ENCODE measurements around the gene RNPS1.

RNPS1 gene

GRCh38 chr16:2233872-2234812 lies 33.8 kb downstream of the RNPS1 start:
- DNase-seq: no peak

GRCh38 chr16:2233046-2233775 lies 34.7 kb downstream of the RNPS1 start:
- DNase-seq: no peak

DNA sequence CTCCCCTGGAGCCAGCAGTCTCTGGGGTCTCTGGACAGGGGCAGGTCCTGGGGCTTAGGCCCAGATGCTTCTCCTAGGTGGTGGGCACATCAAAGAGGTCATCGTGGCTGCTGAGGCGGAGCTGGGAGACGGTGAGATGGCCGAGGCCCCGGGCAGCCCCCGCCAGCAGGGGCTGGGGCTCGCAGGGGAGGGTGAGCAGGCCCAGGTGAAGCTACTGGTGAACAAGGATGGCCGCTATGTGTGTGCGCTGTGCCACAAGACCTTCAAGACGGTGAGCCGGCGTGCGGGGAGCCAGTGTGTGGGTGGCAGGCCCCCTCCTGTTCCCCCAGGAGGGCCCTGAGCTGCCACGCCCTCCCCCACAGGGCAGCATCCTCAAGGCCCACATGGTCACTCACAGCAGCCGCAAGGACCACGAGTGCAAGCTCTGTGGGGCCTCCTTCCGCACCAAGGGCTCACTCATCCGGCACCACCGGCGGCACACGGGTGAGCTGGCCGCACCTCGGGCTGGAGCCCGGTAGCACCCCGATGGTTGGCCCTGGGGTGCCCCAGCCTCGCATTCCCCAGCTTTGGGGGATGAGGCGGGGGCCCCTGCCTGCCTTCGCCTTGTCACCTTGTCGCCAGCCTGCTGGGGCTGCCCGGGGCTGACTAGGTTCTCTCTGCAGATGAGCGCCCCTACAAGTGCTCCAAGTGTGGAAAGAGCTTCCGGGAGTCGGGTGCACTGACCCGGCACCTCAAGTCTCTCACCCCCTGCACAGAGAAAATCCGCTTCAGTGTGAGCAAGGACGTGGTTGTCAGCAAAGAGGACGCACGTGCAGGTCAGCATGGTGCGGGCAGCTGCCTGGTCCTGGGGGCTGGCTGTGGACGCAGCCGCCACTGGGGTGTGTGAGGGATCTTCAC lies 35.6 kb downstream of the RNPS1 start:
- DNase-seq: no peak

DNA sequence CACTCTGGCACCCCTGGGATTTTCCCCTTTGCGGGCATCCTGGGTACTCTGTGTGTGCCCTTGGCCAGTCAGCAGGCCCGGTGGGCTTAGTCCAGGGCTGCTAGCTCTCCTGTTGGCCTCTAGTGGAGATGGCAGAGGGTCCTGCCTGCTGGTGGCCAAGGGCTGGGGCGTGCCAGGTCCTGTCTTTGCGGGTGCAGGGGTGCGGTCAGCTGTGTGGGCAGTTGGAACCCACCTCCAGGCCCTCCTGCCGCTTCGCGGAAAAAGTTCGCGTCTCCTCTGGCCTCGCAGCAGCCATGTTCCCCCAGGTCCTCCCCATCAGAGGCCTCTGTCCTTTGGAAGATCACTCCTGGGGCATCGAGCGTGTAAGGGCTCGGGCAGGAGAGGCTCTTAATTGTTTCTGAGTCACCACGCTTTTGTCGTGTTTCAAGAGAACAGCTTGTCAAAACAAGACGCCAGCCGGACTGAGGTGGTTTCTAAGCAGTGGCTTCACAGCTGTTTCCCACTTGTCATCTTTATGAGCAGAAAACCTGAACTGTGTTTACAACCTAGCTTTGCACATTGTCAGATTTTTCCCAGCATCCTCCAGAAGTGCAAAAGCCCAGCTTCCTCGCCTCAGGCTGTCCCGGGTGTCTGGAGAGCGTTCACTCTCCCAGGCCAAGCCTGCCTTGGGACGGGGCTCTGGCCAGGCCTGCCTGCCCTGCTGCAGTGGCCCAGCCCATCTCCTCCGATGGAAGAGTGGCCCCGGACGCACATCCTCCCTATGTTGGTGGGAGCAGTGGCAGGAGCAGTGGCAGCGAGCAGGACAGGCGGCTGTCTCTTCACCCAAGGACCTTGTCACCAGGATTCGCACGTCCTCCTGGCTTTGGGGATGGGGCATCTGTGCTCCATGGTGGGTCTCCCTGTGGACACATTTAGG lies 36.7 kb downstream of the RNPS1 start:
- DNase-seq: no peak

DNA sequence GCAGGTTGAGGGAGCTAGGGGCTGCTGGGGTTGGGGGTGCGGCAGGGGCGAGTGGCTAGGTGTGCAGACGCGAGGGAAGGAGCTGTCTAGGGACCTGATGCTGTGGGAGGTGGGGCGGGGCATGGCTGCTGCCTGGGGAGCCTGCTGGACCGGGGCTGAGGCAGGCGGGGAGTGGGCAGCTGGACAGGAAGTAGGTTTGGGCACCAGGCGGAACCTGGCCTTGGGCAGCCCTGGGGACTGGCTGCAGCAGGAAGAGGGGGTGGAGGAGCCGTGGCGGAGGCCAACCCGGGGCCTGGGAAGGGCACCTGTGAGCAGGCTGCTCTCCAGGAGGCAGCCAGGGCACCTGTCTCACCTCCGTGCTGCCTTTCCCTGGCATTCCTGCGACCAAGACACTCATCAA lies 37.5 kb downstream of the RNPS1 start:
- no peak for DNase-seq

GRCh38 chr16:2229632-2230250 lies 38.2 kb downstream of the RNPS1 start:
- DNase-seq: no peak

- DNase-seq: no peak
Measured at GRCh38 chr16:2229091-2229490, 38.8 kb downstream of the RNPS1 start.

DNA sequence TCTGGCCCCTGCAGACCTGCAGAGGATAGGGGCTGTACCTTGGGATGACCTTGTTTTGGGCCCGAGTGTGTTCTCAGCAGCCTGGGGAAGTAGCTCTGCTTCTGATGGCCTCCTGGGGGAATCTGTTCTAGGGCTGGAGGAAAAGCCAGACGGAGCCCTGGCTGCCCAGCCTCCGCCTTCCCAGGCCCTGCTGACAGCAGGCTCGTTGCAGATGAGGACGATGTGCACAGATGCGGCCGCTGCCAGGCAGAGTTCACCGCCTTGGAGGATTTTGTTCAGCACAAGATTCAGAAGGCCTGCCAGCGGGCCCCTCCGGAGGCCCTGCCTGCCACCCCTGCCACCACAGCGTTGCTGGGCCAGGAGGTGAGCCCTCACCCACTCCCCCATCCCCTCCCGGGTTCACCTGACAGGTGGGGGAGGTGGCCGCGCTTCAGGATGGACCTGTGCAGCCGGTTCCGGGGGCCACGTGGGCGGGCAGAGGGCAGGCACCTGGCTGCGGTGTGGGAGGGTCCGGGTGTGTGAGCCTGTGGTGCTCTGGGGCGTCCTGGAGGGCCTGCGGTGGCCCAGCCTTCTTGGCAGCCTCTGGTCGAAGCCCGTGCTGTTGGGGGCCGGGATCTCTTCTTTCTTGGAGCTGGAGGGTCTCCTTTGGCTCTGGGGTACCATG lies 39.6 kb downstream of the RNPS1 start:
- DNase-seq: no peak

DNA sequence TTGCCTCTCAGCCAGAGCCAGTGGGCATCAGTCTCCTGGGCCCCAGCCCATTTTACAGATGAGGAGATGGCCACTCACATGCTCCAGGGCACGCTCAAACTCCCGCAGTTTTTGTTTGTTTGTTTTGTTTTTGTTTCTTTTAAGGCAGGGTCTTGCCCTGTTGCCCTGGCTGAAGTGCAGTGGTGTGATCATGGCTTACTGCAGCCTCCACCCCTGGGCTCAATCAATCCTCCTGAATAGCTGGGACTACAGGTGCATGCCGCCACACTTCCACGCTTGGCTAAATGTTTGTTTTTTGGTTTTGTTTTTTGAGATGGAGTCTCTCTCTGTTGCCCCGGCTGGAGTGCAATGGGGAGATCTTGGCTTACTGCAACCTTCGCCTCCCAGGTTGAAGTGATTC lies 41.0 kb downstream of the RNPS1 start:
- DNase-seq: no peak

- DNase-seq: peak; percentile 0
Measured at GRCh38 chr16:2226245-2226793, 41.6 kb downstream of the RNPS1 start.

DNA sequence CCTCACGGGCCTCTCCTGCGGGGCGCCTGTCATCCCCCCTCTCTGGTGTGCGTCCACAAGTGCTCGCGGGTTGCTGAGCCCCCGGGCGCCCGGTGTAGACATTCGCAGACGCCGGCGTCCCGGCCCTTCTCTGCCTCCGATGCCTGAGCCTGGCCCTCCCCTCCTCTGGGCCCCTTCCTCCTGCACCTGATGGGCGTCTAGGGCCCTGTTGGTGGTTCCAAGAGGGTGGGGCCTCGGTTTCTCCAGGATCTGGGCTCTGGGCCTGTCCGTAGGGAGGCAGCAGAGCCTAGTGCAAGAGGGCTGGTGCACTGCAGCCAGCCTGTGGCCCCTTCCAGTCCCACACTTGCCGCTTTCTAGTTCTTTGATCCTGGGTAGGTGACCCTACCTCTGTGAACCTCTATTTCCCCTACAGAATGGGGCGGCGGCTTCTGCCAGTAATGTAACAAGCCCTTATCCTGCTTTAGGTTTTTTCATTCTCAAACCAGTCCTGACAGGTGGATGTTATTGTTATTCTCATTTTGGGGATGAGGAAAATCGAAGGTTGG lies 43.9 kb downstream of the RNPS1 start:
- peak; percentile 32 for DNase-seq

DNA sequence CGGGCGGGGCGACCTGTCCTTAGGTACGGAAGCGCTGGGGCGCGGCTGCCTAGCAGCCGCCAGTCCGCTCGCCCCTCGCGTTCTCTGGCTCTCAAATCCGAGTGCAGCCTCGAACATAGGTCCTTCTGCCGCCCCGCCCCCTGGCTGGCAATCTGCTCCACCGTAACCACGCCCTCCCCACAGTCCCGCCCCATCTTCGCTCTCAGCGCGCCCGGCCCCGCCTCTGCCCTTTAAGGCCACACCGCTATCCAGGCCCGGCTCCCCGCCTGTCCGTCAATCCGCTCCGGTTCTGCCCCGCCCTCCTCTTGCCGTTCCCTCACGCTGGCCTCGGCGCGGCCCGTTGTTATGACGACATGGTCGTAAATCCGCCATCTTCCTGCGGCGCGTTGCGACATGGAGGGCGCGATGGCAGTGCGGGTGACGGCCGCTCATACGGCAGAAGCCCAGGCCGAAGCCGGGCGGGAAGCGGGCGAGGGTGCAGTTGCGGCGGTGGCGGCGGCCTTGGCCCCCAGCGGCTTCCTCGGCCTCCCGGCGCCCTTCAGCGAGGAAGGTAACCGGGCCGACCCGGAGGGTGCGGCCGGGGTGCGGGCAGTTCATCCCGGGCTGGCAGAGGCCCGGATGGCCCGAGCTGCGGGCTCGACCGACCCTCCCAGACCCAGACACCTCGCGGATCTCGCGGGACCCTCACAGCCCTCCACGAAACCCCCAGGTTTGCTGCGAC lies 44.5 kb downstream of the RNPS1 start, which contains the start of gene E4F1:
E4F1 (plus strand) TSS at position 371 of the 721 bp plus-strand sequence; CDS start at position 394, 23 bp downstream.
- peak; percentile 88 for DNase-seq

DNA sequence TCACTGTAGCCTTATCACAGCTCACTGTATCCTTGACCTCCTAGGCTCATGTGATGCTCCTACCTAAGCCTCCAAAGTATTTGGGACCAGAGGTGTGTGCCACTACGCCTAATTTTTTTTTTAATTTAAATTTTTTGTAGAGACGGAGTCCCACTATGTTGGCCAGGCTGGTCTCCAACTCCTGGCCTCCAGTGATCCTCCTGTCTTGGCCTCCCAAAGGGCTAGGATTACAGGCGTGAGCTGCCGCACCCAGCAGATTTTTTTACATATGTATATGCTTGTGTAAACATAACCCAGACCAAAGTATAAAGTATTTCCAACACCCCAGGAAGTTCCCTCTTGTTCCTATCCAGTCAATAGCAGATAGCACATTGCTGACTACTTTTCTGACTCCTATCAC lies 51.6 kb downstream of the RNPS1 start:
- no peak for DNase-seq

DNA sequence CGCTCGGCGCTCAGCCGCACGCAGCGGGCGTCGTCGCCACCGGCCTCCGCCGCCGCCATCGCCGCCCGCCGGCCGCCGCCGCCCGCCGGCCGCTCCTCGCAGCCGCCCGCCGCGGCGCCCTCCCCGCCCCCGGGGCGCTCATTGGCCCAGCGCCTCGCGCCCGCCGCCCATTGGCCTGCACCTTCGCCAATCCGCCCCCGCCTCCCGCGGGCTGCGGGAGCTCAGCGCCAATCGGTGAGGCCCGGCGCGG lies 53.3 kb downstream of the RNPS1 start, which contains the start of gene PGP:
PGP (minus strand) TSS at position 122 of the 250 bp plus-strand sequence; CDS start at position 59, 63 bp downstream.
- no peak for DNase-seq

DNA sequence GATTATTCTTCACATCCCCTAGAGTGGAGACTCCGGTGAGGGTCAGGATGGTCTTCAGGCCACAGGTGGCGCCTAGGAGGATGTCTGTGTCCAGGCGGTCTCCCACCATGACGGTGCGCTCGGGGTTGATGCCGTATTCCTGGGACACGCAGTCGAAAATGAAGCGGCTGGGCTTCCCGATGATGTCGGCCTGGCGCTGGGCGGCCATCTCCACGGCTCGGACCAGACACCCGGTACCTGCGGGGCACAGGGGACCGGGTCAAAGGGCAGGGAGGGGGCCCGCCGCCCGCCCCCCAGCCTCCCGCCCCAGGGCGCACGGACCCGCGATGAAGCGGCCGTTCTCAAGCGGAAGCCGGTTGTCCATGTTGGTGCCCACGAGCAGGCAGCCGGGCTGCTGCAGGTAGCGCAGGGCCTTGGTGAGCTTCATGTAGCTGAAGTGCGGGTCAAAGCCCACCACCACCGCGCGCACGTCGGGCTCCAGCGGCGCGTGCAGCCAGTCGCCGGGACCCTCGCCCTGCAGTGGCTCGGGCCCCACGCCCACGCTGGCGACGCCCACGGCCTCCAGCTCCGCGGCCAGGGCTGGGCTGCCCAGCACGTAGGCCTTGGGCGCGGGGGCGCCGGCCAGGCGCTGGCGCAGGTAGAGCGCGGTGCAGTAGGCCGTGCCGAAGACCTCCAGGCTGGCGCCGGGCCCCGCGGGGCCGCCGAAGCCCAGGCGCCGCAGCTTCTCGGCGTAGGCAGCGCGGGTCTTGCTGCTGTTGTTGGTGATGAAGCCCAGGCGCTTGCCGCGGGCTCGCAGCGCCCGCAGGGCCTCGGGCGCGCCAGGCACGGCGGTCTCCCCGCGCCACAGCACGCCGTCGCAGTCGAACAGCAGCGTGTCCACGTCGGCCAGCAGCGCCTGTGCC lies 53.9 kb downstream of the RNPS1 start:
- DNase-seq: no peak

- DNase-seq: no peak
Measured at GRCh38 chr16:2212362-2213324, 55.3 kb downstream of the RNPS1 start.

- no peak for DNase-seq
Measured at GRCh38 chr16:2211923-2212347, 56.0 kb downstream of the RNPS1 start.
